ENCODE measurements around the gene EPS8L2.
"Not testable (repeated sequence)": the region's sequence is repeated elsewhere in the genome, so short reads cannot be mapped to it uniquely, and the experiment has no call there.

Gene EPS8L2

DNA sequence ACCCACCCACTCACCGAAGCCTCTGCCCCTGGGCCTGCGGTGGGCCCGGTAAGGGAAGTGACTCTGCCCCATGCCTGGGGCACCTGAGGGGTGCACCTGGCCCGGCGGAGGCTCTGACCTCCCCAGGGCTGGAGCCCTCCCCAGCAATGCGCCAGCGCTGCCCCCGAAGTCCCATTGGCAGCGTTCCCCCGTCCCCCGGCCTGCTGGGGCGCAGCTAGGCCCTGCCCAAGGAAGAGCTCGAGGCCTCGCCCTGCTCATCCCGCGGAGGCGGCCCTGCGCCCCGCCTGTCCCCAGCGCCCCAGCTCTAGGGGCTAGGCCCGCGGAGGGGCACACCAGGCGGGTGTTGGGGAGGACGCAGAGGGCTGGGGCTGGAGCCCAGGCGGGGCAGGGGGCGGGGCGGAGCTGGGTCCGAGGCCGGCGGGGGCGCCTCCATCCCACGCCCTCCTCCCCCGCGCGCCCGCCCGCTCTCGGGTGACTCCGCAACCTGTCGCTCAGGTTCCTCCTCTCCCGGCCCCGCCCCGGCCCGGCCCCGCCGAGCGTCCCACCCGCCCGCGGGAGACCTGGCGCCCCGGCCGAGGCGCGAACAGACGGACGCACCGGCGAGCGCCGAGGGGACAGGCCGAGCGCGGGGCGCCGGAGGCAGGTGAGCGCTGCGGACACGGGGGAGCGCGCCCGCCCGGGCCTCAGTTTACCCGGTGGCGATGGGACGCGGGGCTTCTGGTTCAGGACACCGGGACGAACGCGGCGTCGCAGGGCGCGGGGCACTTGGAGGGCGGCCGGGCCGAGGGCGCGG is at the start of gene EPS8L2:
Gene EPS8L2, plus strand, starts transcription at position 586 of the 793 bp plus-strand sequence. CDS start 3,177 bp downstream, outside the sequence.
- no peak for DNase-seq

DNA sequence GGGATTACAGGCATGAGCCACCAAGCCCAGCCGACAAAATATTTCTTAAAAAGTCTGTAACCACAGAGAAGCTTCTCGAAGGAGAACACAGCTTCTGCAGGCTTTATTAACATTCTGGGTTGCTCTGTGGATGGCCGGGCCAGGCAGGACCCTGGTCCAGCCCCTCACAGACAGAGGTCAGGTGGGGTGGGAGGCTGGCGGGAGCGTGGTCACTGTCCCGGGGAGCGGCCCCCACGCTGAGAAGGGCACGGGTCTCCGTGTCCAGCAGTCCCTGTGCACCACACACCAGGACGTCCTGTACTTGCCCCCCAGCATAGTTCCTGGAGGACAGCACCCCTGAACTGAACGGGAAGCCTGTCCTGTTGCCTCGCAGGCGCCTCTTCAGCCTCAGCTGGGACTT is 49.6 kb upstream of the EPS8L2 start:
- no peak for DNase-seq

DNA sequence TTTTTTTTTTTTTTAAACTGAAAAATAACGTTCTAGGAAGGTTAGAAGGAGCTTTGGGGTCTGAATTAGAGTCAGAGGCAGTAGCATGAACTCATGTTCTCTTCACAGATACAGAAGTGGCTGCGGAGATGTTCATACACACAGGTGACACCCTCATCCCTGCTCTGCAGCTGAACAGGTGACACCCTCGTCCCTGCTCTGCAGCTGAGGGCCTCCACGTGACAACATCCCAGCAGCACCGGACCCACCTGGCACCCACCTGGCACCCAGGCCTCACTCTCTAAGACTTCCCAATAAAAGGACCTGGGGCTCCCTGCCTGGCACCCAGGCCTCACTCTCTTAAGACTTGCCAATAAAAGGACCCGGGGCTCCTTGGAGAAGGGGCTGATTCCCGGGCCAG is 49.2 kb upstream of the EPS8L2 start:
- DNase-seq = no peak

DNA sequence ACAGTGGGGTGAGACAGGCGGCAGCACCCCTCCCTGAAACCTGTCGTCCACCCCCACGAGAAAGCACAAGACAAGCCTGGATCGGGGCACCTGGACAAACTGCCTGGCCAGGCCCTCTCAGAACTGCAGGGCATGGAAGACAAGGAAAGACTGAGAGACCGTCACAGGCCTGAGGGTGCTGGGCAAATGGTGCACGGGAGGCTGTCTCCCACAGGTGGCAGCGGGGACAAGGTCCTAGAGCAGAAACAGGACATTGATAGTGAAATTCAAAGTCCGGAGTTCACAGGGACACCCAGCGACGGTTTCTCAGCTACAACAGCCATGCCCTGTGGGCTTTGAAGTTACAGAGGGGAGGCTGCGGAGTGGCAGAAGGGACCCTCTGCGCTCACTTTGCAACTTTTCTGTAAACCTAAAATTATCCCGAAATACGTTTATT is 48.3 kb upstream of the EPS8L2 start:
- no peak for DNase-seq

DNA sequence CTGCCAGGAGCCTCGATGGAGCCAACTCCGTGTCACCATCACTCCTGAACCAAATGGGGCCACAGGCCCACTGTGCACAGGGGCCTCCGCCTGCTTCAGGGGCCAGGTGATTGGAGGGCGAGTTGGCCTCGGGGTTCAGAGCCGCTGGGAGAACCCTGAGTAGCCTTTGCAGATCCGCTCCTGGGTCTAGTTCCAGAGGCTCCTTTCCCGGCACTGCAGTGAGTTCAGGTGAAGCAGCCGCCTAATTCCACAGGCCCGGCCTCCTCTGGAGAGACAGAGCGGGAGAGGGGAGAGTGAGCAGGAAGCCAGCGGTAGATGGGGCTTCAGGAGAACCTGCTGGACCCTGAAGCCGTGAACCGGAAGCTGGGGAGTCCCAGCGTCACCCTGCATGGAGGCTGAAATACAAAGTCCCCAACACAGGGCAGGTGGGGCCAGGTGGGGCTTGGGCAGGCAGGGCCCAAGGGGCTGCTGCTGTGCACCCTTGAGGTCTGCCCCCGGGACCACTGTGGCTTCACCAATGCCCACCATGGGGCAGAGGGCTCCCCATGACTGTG is 46.4 kb upstream of the EPS8L2 start:
- no peak for DNase-seq

DNA sequence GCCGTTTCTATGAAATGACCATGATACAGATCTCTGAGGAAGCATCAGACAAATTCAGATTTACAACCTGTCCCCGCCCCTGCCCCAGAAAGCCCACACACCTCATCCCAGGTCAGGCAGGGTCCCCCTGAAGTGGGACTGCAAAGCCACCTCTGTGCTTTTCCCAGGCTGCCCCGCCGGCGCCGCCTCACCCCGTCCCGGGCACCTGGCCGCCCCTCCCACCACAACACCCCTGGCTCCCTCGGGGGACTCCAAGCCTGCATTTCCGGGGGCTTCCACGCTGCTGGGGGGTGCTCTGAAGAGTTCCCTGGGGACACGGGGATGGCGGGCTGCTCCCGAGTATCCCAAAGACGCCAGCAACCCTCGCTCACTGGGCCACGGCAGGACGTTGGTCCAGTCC is 45.8 kb upstream of the EPS8L2 start:
- no peak for DNase-seq

DNA sequence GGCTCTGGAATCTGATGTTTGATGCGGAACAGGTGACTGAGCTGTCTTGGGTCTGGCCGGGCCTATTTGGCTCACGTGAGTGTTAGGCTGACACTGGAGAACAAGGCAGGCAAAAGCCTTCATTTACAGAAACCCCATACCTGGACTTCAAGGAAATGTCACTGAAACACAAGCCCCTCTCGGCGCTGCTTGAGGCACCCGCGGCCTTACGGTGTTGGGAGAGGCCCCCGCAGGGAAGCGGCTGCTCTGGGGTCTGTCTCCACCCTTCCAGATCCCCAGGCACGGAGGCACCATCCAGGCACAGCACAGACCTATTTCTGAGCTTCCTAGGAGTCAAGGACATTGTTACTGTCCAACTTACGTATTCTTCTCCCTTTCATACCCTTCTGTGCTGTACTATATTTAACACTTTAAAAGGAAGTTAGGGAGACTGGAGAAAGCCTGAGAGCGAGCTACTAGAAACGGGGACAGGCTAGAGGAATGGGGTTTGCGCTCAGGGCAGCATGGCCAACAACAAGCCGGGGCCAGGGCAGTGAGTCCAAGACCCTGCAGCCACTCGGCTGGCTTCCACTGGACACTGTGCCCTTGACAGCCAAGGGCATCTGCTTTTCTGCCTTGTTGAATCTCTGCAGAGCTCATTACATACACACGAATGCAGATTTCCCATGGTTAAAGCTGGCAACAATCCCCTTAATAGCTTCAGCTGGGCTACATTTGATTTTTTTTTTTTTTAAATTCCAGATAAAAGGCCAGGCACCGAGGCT is 45.2 kb upstream of the EPS8L2 start:
- no peak for DNase-seq

DNA sequence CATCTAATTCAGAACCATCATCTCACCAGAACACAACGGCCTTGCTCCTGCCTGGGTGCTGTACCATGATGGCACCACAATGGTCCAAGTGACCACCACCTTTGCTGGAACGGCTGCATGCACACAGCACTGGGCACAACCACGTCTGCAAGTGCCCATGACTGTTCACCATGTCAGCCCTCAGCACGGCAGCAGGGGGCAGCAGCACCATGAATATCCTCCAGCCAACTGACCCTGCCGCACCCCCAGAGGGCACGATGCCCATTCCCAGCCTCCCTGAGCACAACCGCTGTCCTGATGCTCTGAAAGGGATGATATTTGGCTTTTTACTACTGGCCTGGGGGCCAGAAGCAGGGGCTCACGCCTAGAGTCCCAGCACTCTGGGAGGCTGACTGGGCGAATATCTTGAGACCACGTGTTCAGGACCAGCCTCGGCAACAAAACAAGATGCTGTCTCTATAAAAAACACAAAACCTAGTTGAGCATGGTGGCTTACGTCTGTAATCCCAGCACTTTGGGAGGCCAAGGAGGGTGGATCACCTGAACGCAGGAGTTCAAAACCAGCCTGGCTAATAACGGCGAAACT is 43.2 kb upstream of the EPS8L2 start:
- peak; percentile 43 to 55 for DNase-seq

DNA sequence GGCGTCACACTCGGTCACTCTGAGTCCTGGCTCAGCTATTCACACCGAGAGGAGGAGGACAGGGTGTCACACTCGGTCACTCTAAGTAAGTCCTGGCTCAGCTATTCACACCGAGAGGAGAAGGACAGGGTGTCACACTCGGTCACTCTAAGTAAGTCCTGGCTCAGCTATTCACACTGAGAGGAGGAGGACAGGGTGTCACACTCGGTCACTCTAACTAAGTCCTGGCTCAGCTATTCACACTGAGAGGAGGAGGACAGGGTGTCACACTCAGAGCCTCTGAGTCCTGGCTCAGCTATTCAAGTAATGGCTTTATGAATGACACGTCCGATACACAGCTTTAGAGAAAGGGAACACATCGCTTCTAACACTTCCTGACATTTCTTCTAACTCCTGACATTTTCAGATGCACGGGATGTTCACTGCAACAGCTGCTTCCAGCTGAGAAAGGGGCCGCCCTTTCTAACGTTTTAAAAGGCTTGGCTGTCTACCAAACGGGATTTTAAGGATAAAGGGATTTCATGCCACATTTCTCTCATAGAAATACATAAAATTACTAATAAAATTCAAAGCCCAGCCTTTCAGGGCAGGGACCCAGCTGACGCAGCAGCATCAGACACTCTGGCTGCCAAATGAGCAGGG is 40.8 kb upstream of the EPS8L2 start:
- no peak for DNase-seq

DNA sequence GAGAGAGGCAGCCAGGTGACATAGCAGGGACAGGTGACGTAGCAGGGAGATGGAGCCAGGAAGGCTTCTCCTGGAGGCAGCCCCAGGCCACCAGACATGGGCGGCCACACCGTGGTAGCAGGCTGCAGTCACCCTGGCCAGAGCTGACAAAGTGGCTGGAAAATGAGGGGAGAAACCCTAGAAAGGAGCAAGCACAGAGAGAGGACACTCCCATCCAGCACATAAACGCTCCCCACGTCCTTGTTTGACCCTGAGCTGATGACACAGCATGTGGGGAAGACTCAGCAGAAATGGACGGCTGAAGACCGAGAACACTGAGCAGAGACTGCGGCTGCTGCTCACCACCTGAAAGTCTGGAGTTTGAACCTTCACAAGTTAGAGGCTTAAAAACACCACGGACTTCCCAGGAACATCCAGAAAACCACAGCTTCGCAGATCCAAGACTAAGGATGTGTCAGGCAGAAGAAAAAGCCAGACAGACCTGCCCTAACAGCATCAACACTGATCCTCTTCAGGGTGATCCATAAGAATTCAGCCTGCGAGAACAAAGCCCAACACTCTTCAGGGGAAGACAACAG is 40.2 kb upstream of the EPS8L2 start:
- DNase-seq = no peak

DNA sequence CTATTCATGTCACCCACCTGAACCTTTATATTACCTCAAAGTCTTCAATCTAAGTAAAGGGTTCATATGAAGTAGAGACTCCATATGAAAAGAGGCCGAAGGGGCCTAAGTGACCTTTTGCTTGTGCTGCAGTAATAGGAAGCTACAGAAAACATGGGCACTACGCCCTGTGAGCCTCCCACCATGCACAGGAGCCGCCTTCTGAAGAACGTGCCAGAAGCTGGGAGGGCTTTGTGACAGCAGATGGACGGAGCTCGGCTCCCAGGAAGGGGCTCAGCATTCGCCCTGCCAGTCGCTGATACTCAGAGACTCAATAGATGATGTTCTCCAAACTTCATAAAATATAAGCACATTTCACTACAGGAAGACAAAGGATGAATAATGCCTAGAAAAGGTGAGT is 32.2 kb upstream of the EPS8L2 start:
- no peak for DNase-seq

DNA sequence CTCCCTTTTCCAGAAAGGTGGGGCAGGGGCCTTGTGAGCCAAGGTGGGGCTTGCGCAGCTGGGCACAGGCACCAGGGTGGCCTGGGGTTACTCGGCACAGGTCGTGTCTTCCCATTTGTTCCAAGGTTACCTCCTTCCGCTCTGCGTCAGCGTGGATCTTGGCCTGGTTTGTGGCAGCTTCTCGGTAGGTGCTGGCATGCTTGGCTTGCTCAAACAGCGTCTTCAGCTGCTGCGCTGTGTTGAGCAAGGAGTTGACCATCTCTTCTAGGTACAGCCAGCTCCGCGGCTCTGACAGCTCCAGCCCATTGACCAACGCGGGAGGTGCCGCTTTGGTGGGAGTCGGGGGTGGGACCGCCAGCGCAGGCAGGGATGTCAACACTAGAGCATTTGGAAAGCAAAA is 31.6 kb upstream of the EPS8L2 start:
- no peak for DNase-seq

DNA sequence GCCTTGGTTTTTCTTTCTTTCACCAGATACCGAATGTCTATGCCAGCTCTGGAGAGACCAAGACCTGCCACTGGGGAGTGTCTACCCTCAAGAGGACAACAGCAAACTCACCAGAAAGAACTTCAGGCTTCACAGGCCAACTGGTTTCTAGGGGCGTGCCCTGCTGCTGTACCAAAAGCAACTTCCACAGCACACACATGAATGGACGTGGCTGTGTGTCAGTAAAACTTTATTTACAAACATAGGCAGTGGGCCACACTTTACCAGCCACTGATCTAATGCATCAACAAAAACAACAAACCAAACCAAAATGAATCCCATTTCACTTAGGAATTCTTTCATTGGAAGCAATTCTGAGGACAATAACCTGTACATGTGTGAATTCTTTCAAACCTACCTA is 27.7 kb upstream of the EPS8L2 start:
- DNase-seq = no peak

DNA sequence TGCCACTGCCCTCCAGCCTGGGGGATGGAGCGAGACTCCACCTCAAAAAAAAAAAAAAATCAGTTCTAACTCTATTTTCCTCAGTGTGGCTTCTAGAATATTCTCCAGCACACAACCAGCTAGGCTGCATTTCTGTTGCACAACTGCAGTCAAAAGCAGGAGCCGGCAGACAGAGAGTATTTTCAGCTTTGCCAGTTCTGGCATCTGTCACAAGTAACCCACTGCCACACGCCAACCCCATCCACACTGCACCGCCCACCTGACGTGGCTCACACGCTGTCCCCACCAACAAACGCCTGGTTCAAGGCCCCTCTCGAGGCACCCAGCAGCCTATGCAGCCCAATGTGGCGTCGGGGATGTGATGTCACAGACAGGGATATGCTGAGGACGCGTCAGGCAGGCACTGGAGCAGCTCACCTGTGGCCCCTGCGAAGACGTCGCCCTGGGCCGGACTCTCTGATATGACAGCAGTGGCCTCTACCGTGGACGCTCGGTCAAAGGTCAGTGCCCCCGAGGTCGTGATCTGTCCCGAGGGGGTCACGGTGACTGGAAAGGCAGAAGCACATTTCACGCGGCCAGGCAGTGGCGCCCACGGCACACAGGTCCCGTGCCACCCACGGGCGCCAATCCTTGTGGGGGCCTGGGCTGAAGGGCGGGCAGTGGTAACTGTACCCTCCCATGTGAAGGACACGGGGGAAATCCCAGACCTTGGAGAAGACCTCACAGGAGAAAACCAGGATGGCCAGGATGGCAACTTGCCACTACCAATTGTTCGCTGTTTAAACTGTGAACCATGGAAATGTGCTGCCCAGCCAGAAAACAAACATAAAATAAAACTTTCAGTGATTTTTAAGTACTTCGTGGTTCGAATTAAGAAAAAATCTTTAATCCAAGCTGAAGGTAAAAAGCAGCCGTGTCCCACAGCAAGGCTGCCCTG is 26.5 kb upstream of the EPS8L2 start:
- no peak for DNase-seq

DNA sequence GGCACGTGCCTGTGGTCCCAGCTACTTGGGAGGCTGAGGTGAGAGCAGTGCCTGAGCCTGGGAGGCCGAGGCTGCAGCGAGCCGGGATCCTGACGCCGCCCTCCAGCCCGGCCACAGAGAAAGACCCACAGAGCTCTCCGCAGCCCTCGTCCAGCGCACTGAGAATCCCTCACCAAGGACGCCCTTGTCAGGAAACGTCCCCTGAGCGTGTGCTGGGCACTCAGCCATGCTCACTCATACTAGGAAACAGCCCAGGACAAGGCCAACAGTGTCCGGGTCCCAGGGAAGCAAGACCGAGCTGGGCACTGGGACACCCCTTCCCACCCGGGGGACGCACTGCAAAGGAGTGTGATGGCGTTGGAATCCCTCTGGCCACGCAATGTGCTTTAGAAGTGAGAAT is 25.6 kb upstream of the EPS8L2 start:
- no peak for DNase-seq

DNA sequence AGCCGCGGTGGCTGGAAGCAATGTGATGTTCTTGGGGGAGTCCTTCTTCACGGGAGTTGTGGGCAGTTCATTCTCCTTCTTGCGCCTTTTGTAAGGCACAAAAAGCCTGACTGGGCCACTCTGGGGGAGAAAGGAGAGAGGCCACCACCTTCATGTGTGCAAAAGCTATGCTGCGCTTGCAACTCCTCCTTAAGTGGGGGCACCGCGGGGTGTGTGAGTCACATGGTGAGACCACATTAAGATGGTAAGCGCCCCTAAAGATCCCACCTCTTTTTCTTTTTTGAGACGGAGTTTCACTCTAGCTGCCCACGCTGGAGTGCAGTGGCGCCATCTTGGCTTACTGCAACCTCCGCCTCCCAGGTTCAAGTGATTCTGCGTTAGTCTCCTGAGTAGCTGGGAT is 25.1 kb upstream of the EPS8L2 start:
- DNase-seq = no peak

DNA sequence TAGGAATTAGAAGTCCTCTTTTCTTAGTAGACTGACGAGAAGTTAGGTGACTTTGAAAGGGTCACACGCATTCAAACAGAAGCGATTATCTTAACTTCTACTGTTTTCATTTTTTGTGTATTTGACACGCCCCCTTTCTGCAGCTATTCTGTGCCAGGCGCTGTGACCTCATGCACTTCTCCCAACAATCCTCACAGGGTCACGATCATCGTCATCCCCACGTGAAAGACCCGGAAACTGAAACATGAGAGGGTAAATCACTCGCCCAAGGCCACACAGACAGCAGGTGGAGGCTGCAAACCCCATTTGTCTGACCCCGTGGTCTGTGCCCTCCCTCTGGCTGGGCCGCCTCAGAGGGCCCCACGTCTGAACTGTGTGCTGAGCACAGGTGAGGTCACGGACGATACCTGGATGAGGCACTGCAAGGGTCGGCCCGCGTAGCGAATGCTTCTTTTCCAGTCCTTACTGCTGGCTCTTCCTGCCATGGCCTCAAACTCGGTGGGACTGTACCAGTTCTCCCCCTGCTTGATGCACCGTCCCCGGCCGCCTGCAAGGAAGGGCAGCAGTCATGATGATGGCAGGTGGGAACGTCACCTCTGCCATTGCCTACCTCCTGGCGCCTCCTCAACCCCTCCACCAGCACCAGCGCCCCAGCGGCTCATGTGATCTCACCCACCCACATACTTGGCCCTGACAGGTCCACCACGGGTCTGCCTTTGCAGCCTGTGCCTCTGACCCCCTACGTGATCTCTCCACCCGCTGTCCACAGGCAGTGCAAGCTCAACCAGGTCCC is 19.4 kb upstream of the EPS8L2 start:
- no peak for DNase-seq

DNA sequence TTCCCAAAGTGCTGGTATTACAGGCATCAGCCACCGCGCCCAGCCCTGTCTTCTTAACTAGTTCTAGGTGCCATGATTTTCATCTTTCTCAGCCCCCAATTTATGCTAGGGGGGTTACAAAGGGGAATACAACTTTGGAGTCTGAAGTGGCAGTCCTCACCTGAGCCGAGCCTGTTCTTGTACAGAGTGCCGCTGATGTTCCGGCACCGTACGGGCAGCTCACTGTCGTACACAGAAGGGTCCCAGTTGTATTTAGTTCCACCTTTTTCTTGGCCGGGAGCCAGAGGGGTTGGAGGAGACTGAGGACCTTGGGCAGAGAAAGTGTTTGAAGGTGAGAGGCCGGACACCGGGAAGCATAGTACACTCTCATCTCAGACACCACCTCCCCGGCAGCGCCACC is 18.3 kb upstream of the EPS8L2 start:
- DNase-seq = no peak

DNA sequence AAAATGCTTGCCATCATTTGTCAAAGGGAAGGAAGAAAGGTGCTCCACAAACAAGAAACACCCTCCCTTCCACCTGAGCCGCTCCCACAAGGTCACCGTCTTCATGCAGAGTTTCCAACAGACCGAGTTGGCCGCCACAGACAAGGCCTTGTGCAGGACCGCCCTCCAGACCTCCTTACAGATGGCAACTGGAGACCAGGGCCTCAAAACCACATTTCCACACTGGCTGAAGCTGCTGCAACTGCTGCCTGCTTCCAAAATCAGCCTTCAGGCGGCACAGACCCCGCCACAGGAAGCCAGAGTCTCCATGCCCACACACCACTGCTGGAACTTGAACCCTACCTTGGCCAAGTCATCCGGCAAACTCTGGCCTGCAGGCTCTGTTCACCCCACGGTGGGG is 17.4 kb upstream of the EPS8L2 start:
- DNase-seq = no peak

DNA sequence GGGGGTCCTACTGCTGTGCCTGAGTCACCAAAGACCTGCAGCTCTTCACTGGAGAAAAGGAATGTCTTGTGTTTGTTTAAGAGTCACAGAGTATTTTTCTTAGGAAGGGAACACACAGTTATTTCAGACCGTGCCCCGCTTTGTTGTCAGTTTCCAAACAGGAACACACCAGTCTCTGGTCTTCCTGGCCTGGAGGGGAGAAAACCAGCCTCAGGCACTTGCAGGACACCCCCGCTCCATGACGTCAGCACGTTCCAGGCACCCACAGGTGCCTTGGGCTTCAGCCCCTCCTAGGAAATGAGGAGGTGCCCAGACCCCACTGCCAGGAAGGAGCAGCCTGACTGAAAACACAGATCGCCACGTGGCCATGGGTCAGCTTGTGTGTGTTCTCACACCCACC is 16.4 kb upstream of the EPS8L2 start:
- DNase-seq = no peak

DNA sequence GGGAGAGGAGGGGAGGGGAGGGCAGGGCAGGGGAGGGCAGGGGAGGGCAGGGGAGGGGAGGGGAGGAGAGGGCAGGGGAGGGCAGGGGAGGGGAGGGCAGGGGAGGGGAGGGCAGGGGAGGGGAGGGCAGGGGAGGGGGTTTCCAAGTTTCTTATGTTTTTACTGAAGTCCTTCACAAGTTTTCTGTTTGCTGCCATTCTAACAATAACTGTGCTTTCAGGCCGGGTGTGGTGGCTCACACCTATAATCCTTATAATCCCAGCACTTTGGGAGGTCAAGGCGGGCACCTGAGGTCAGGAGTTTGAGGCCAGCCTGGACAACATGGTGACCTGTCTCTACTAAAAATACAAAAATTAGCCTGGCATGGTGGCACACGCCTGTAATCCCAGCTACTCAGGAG is 15.8 kb upstream of the EPS8L2 start:
- not testable (repeated sequence) for DNase-seq
